HepG2 (cell line): Measurements from ENCODE around the gene SIGMAR1. TPM values are rescaled to one million over a fixed set of nuclear protein-coding genes. Genes with fewer than 3 reads are reported as not detected.

Experiments used
- KAT2B ChIP-seq: fragments of 150-350 bp; IDR thresholded peaks from 2 replicates; pipeline ENCODE4 v1.6.1; 2014; ENCODE audit warnings: low read depth, low read length, borderline replicate concordance
- KLF16 ChIP-seq, 2 experiments: sonication (generic) in 1 of 2; formaldehyde crosslinking in 1 of 2; IDR thresholded peaks; 2 replicates each; pipeline versions ENCODE4 v1.6.1 to v1.8.0; 2016 to 2023; ENCODE audit warnings: missing genetic modification reagents in 2 of 2, missing compliant biosample characterization in 1 of 2
- NCOR1 ChIP-seq: fragments of 200-600 bp; sonication (generic); IDR thresholded peaks from 2 replicates; pipeline ENCODE4 v1.7.0; 2017; ENCODE audit warnings: antibody characterized with exemption, low read length, borderline replicate concordance
- UBTF ChIP-seq: sonication (generic); formaldehyde crosslinking; IDR thresholded peaks from 2 replicates; pipeline ENCODE4 v1.4.0; 2020; ENCODE audit warnings: mild to moderate bottlenecking, missing genetic modification reagents
- ZBTB2 ChIP-seq: sonication (generic); formaldehyde crosslinking; IDR thresholded peaks from 2 replicates; pipeline ENCODE4 v1.8.0; 2022; ENCODE audit warnings: low read depth, missing genetic modification reagents
- ZNF629 ChIP-seq: sonication (generic); formaldehyde crosslinking; conservative IDR thresholded peaks from 2 replicates; pipeline ENCODE4 v1.5.0; 2020; ENCODE audit warnings: missing genetic modification reagents
- polyA plus RNA-seq, 8 experiments: library from polyadenylated mRNA; depleted of rRNA in 3 of 8; stranded (reverse) in 7 of 8; unstranded in 1 of 8; fragments of >200 nt; fragmentation: Illumina TruSeq in 4 of 8; extraction: Trizol in 4 of 8; gene quantifications; 2 replicates each; pipeline versions ENCODE4 v1.2.1 to v1.2.3, GENCODE V29; 2011 to 2016; ENCODE audit warnings: low read depth in 4 of 8, missing spikeins in 1 of 8, mixed read lengths in 1 of 8; ENCODE audit not compliant: insufficient read depth in 1 of 8
- total RNA-seq, 5 experiments: library from RNA; depleted of rRNA; stranded (reverse); fragments of >200 nt; fragmentation: Illumina TruSeq; extraction: Trizol; gene quantifications; 2 replicates each; pipeline ENCODE4 v1.2.3, GENCODE V29; 2016; ENCODE audit warnings: low read depth in 1 of 5
- TF ChIP-seq, protein P1 (sequence below): sonication (generic); formaldehyde crosslinking; IDR thresholded peaks from 2 replicates; pipeline ENCODE4 v1.5.1; 2020; ENCODE audit warnings: mild to moderate bottlenecking, moderate library complexity, missing genetic modification reagents
- TF ChIP-seq, protein P2 (sequence below): sonication (generic); formaldehyde crosslinking; IDR thresholded peaks from 2 replicates; pipeline ENCODE4 v1.5.1; 2020; ENCODE audit warnings: mild to moderate bottlenecking, missing genetic modification reagents, borderline replicate concordance

SIGMAR1 gene
- total and polyA plus RNA-seq, 2 of the 13 experiments (the other 11 are each of a cell fraction or from before 2014, with no cell fraction given) = 38.9 to 60.8 TPM

- TF ChIP-seq ZNF629 (CRISPR knock-in tag) (no peak), NCOR1 (no peak), KLF16 (CRISPR knock-in tag; IDR thresholded peaks at IDR 0.05) (0 out of 4 replicates have a peak, but pooled peaks of 1 of the 2 experiments have one; percentile 39), ZBTB2 (CRISPR knock-in tag) (no peak), UBTF (no peak), KAT2B (no peak)
- TF ChIP-seq, protein P1, sequence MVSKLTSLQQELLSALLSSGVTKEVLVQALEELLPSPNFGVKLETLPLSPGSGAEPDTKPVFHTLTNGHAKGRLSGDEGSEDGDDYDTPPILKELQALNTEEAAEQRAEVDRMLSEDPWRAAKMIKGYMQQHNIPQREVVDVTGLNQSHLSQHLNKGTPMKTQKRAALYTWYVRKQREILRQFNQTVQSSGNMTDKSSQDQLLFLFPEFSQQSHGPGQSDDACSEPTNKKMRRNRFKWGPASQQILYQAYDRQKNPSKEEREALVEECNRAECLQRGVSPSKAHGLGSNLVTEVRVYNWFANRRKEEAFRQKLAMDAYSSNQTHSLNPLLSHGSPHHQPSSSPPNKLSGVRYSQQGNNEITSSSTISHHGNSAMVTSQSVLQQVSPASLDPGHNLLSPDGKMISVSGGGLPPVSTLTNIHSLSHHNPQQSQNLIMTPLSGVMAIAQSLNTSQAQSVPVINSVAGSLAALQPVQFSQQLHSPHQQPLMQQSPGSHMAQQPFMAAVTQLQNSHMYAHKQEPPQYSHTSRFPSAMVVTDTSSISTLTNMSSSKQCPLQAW (CRISPR knock-in tag) = 0 out of 2 replicates have a peak, but pooled peaks have one; percentile 54
- TF ChIP-seq, protein P2, sequence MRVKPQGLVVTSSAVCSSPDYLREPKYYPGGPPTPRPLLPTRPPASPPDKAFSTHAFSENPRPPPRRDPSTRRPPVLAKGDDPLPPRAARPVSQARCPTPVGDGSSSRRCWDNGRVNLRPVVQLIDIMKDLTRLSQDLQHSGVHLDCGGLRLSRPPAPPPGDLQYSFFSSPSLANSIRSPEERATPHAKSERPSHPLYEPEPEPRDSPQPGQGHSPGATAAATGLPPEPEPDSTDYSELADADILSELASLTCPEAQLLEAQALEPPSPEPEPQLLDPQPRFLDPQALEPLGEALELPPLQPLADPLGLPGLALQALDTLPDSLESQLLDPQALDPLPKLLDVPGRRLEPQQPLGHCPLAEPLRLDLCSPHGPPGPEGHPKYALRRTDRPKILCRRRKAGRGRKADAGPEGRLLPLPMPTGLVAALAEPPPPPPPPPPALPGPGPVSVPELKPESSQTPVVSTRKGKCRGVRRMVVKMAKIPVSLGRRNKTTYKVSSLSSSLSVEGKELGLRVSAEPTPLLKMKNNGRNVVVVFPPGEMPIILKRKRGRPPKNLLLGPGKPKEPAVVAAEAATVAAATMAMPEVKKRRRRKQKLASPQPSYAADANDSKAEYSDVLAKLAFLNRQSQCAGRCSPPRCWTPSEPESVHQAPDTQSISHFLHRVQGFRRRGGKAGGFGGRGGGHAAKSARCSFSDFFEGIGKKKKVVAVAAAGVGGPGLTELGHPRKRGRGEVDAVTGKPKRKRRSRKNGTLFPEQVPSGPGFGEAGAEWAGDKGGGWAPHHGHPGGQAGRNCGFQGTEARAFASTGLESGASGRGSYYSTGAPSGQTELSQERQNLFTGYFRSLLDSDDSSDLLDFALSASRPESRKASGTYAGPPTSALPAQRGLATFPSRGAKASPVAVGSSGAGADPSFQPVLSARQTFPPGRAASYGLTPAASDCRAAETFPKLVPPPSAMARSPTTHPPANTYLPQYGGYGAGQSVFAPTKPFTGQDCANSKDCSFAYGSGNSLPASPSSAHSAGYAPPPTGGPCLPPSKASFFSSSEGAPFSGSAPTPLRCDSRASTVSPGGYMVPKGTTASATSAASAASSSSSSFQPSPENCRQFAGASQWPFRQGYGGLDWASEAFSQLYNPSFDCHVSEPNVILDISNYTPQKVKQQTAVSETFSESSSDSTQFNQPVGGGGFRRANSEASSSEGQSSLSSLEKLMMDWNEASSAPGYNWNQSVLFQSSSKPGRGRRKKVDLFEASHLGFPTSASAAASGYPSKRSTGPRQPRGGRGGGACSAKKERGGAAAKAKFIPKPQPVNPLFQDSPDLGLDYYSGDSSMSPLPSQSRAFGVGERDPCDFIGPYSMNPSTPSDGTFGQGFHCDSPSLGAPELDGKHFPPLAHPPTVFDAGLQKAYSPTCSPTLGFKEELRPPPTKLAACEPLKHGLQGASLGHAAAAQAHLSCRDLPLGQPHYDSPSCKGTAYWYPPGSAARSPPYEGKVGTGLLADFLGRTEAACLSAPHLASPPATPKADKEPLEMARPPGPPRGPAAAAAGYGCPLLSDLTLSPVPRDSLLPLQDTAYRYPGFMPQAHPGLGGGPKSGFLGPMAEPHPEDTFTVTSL (CRISPR knock-in tag) = no peak
These were observed 17.3 kb downstream of the SIGMAR1 start, which contains the start of gene DCTN3 (continued) for GRCh38 chr9:34620061-34620994.
